HG03342 (cell line): ENCODE data around the gene SPON1.

Experiments
- ATAC-seq: cut with Tn5 transposase; IDR thresholded peaks from one replicate; pipeline ENCODE4 v1.9.1; 2021; ENCODE audit warnings: mild to moderate bottlenecking, moderate library complexity; ENCODE audit not compliant: unreplicated experiment

SPON1 gene

GRCh38 chr11:14309425-14310192 lies 347.1 kb downstream of the SPON1 start:
- ATAC-seq: no peak

GRCh38 chr11:14310679-14311078 lies 348.2 kb downstream of the SPON1 start:
- no peak for ATAC-seq

GRCh38 chr11:14312736-14313438 lies 350.4 kb downstream of the SPON1 start:
- ATAC-seq: no peak

GRCh38 chr11:14314127-14314526 lies 351.6 kb downstream of the SPON1 start:
- no peak for ATAC-seq

GRCh38 chr11:14315130-14315529 lies 352.6 kb downstream of the SPON1 start:
- no peak for ATAC-seq
